OCI-LY1 (cell line): ENCODE measurements around the gene CNTNAP5.

ENCODE experiments used
- EZH2 ChIP-seq: fragments of 200-600 bp; sonication (generic), shearing (Covaris generic); IDR thresholded peaks from 2 replicates; pipeline ENCODE4 v1.8.0; 2017; ENCODE audit warnings: borderline replicate concordance, mixed run types, mild to moderate bottlenecking, antibody characterized with exemption, low read length, moderate library complexity, mixed read lengths
- TF ChIP-seq, protein P1 (sequence below): fragments of 200-600 bp; sonication (generic), shearing (Covaris generic); IDR thresholded peaks from 2 replicates; pipeline ENCODE4 v1.5.1; 2017; ENCODE audit warnings: mild to moderate bottlenecking, antibody characterized with exemption, low read length, moderate library complexity, mixed read lengths

DNA sequence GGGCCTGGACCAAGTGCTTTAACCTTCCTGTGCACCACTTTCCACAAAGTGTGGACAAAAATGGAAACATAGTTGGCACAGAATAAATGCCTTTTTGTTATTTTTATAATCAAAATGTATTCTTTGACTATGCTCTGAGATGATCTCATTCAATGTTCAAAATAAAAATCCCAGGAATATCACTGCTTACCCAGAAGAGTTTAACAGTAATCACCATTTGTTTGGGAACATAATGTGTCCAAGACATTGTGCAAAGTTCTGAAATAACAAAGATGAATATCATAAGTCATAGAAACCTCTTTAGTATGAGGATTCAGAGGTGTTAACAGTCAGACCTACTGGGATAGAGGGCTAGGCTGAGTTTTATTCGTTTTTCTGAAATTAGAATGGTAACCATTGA is 668.1 kb downstream of the CNTNAP5 start:
- TF ChIP-seq, protein P1, sequence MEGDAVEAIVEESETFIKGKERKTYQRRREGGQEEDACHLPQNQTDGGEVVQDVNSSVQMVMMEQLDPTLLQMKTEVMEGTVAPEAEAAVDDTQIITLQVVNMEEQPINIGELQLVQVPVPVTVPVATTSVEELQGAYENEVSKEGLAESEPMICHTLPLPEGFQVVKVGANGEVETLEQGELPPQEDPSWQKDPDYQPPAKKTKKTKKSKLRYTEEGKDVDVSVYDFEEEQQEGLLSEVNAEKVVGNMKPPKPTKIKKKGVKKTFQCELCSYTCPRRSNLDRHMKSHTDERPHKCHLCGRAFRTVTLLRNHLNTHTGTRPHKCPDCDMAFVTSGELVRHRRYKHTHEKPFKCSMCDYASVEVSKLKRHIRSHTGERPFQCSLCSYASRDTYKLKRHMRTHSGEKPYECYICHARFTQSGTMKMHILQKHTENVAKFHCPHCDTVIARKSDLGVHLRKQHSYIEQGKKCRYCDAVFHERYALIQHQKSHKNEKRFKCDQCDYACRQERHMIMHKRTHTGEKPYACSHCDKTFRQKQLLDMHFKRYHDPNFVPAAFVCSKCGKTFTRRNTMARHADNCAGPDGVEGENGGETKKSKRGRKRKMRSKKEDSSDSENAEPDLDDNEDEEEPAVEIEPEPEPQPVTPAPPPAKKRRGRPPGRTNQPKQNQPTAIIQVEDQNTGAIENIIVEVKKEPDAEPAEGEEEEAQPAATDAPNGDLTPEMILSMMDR = no peak
- TF ChIP-seq EZH2 = no peak
